ENCODE results near the gene KLK1. TPM values are rescaled to one million over a fixed set of nuclear protein-coding genes. Genes with fewer than 3 reads are reported as not detected.

Gene KLK1
- total and polyA plus RNA-seq, 10 of the 15 experiments (the other 5 are each of a cell fraction or from before 2014, with no cell fraction given), result 3.4 to 27.5 (median 20.2) TPM

DNA sequence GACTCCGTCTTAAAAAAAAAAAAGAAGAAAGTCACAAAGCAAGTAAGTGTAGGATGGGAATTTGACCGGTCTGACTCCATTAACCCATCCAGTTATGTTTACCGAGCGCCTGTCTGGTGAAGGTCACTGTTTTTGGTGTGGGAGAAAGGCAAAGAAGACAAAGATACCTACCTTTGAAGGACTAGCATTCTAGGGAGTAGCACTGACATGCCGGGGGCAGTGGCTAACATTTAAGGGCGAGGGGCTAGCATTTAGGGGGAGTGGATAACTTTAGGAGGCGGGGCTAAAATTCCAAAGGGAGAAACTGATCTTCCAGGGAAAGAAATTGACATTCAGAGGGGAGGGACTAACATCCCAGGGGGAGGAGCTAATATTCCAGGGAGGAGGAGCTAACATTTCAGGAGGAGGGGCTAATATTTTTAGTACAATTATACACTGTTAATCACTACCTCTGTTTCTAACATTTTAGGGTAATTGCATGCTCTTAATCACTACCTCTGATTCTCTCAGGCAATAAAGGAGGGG is 44.6 kb downstream of the KLK1 start:
- no peaks in the 10 kb centered on the region for H3K9me3 ChIP-seq (replicated peaks; ENCODE audit: control insufficient read depth, insufficient read depth, low read length)
- BruUV-seq (replicated peaks), result no TSS peak
- peaks cover 4 to 8% of the 10 kb centered on the region in 2 experiments for H3K27me3 ChIP-seq (replicated peaks in 1 of 2; ENCODE audit: control insufficient read depth in 2 of 2, insufficient read depth in 2 of 2, low read length in 1 of 2)
- no peak overlapping the region for H3K4me3 ChIP-seq
- 67% methylated on average over 7 of the region's 7 CpGs for WGBS (ENCODE audit: insufficient coverage, insufficient replicate concordance, low lambda C conversion rate, missing lambda C conversion rate)
- no peaks in the 10 kb centered on the region for H3K36me3 ChIP-seq (ENCODE audit: control insufficient read depth in 2 of 2, insufficient read depth in 2 of 2, low read length in 1 of 2)
- ChIA-PET SMC1A (ENCODE audit: uncharacterized antibody, unreplicated experiment) (interaction anchor here (0.9 to 1.8 kb wide), 3 partner anchors 73 to 422 kb away, joined by 3 to 5 read pairs (median 4); no protein-coding TSS in a partner anchor), RAD21 (ENCODE audit: unreplicated experiment) (interaction anchor here (1.0 to 1.2 kb wide), 2 partner anchors 242 to 422 kb away, joined by 3 read pairs; no protein-coding TSS in a partner anchor), POLR2A (no interaction called here), CTCF (interaction anchor here (1.2 to 2.0 kb wide), 2 partner anchors 74 to 242 kb away, joined by 4 to 9 read pairs; no protein-coding TSS in a partner anchor)
- ATAC-seq (no peak), FAIRE-seq (no peak), DNase-seq (ENCODE audit: low read depth, low spot score) (no peak)
- in situ Hi-C loops (cut with MboI), result no loop called here
- intact Hi-C loops (cut with micrococcal nuclease; ENCODE audit: unreplicated experiment), result no loop called here
- no peaks in the 10 kb centered on the region for H3K79me2 ChIP-seq (ENCODE audit: control insufficient read depth, insufficient read depth, low read length)
- no peak overlapping the region for H3K27ac ChIP-seq (ENCODE audit: control insufficient read depth, insufficient read depth)
- no peak for TF ChIP-seq WRNIP1 (IDR thresholded peaks at IDR 0.05; ENCODE audit: borderline replicate concordance, low read depth, low read length)
- no peak for TF ChIP-seq IKZF1 (conservative IDR thresholded peaks at IDR 0.05)
- no peak for TF ChIP-seq ZNF24 (IDR thresholded peaks at IDR 0.05)
- TF ChIP-seq NR2C2 (IDR thresholded peaks at IDR 0.05; ENCODE audit: borderline replicate concordance, control insufficient read depth, insufficient read length, low read depth), result no peak
- TF ChIP-seq SREBF2 (IDR thresholded peaks at IDR 0.05; ENCODE audit: low read length), result no peak
- no peak for TF ChIP-seq MEF2A (IDR thresholded peaks at IDR 0.05; ENCODE audit: insufficient read depth, low read depth, low read length)
- no peak for TF ChIP-seq TCF7 (IDR thresholded peaks at IDR 0.05; ENCODE audit: borderline replicate concordance)
- TF ChIP-seq FOXM1 (IDR thresholded peaks at IDR 0.05; ENCODE audit: low read depth, low read length), result no peak
- TF ChIP-seq SIN3A (IDR thresholded peaks at IDR 0.05; ENCODE audit: low read depth, low read length), result no peak
- TF ChIP-seq BMI1 (IDR thresholded peaks at IDR 0.05; ENCODE audit: borderline replicate concordance), result no peak
- TF ChIP-seq, protein P1, sequence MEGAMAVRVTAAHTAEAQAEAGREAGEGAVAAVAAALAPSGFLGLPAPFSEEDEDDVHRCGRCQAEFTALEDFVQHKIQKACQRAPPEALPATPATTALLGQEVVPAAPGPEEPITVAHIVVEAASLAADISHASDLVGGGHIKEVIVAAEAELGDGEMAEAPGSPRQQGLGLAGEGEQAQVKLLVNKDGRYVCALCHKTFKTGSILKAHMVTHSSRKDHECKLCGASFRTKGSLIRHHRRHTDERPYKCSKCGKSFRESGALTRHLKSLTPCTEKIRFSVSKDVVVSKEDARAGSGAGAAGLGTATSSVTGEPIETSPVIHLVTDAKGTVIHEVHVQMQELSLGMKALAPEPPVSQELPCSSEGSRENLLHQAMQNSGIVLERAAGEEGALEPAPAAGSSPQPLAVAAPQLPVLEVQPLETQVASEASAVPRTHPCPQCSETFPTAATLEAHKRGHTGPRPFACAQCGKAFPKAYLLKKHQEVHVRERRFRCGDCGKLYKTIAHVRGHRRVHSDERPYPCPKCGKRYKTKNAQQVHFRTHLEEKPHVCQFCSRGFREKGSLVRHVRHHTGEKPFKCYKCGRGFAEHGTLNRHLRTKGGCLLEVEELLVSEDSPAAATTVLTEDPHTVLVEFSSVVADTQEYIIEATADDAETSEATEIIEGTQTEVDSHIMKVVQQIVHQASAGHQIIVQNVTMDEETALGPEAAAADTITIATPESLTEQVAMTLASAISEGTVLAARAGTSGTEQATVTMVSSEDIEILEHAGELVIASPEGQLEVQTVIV (IDR thresholded peaks at IDR 0.05; ENCODE audit: borderline replicate concordance, partially characterized antibody), result no peak
- H4K20me1 ChIP-seq (ENCODE audit: control insufficient read depth, insufficient read depth), result no peaks in the 10 kb centered on the region
- no peak overlapping the region for H3K9ac ChIP-seq (ENCODE audit: control insufficient read depth, insufficient read depth, low read length)
- no peak overlapping the region for H2AFZ ChIP-seq (ENCODE audit: control insufficient read depth, low read depth, low read length)
- no peaks in the 10 kb centered on the region; the same call in 1 of the 2 replicates for H3K4me1 ChIP-seq (ENCODE audit: control insufficient read depth, insufficient read depth, low read length)
- no peak overlapping the region for H3K4me2 ChIP-seq (ENCODE audit: control insufficient read depth, insufficient read depth)
